CD4-positive, alpha-beta T cell (primary cell): Measurements from ENCODE around the gene GRIN2A. TPM values are rescaled to one million over a fixed set of nuclear protein-coding genes. Genes with fewer than 3 reads are reported as not detected.

Source experiments
- ATAC-seq: fragments of 200-7000 bp; cut with Tn5 transposase; one replicate; pipeline ENCODE4 v1.10.0; 2022; ENCODE audit warnings: mild to moderate bottlenecking; ENCODE audit not compliant: poor library complexity
- CTCF ChIA-PET: fragments of 350-600 bp; sonication (Branson Sonifier 250); formaldehyde crosslinking; loops from one replicate; lab custom pipeline; 2021; ENCODE audit warnings: antibody characterized with exemption, inconsistent platforms; lab: Charles Lee
- POLR2A ChIA-PET: fragments of 350-600 bp; sonication (Branson Sonifier 250); formaldehyde crosslinking; loops from one replicate; lab custom pipeline; 2021; ENCODE audit warnings: antibody characterized with exemption, inconsistent platforms; lab: Charles Lee
- DNase-seq, 14 experiments: peaks; one replicate each; pipeline ENCODE4 v3.0.0-alpha.2; 2013 to 2020; ENCODE audit warnings: mixed read lengths in 2 of 14
- H3K27ac ChIP-seq, 2 donors: one replicate each; pipeline versions ENCODE4 v1.5.1 to v1.7.0; 2013; ENCODE audit warnings: low read length in 2 of 2, low read depth in 1 of 2, mild to moderate bottlenecking in 1 of 2
- H3K27me3 ChIP-seq, 2 experiments: 1 replicate in 1 of 2; 2 replicates in 1 of 2; pipeline versions ENCODE4 v1.6.1 to v1.7.0; 2013; ENCODE audit warnings: low read length in 2 of 2, control low read depth in 1 of 2, mild to moderate bottlenecking in 1 of 2, moderate library complexity in 1 of 2; ENCODE audit not compliant: insufficient read depth in 2 of 2, control insufficient read depth in 1 of 2
- H3K36me3 ChIP-seq: one replicate; pipeline ENCODE4 v1.6.1; 2013; ENCODE audit warnings: low read length, control low read depth; ENCODE audit not compliant: insufficient read depth
- H3K4me1 ChIP-seq: one replicate; pipeline ENCODE4 v1.6.1; 2013; ENCODE audit warnings: low read length, control low read depth; ENCODE audit not compliant: insufficient read depth
- H3K4me3 ChIP-seq: one replicate; pipeline ENCODE4 v1.5.1; 2013; ENCODE audit warnings: mild to moderate bottlenecking, low read length, moderate library complexity
- H3K9me3 ChIP-seq, 2 experiments: 1 replicate in 1 of 2; 2 replicates in 1 of 2; pipeline versions ENCODE4 v1.6.1 to v1.7.0; 2013; ENCODE audit warnings: low read length in 2 of 2, mild to moderate bottlenecking in 2 of 2, control low read depth in 1 of 2, moderate library complexity in 1 of 2; ENCODE audit not compliant: control insufficient read depth in 1 of 2, insufficient read depth in 1 of 2
- H3K27ac Mint-ChIP-seq: one replicate; pipeline ENCODE4 v1.8.0; 2020; ENCODE audit warnings: mixed read lengths
- H3K27me3 Mint-ChIP-seq: one replicate; pipeline ENCODE4 v1.8.0; 2021; ENCODE audit warnings: mixed read lengths
- H3K36me3 Mint-ChIP-seq: one replicate; pipeline ENCODE4 v1.8.0; 2021; ENCODE audit warnings: low read depth, mixed read lengths
- H3K4me1 Mint-ChIP-seq: one replicate; pipeline ENCODE4 v1.8.0; 2021; ENCODE audit warnings: low read depth, mixed read lengths
- H3K4me3 Mint-ChIP-seq: one replicate; pipeline ENCODE4 v1.8.0; 2020; ENCODE audit warnings: mild to moderate bottlenecking, mixed read lengths
- H3K9me3 Mint-ChIP-seq: one replicate; pipeline ENCODE4 v1.8.0; 2020; ENCODE audit warnings: mixed read lengths
- intact Hi-C, 2 experiments: fragments of 100-400 bp; cut with DNase I in 1 of 2; cut with micrococcal nuclease in 1 of 2; formaldehyde crosslinking; loops; one replicate each; pipeline versions ENCODE4 v1.15.1 to v1.9.0; 2023 to 2025; cut with DNase I, micrococcal nuclease
- total RNA-seq, 174 experiments: library from RNA in 2 of 174; stranded (reverse) in 2 of 174; gene quantifications; one replicate each; pipeline ENCODE4 v1.2.3 and lab custom pipeline; 2021 to 2026
- TF ChIP-seq, protein P1 (sequence below): fragments of 200-600 bp; IDR thresholded peaks from one replicate; pipeline ENCODE4 v1.8.0; 2022; ENCODE audit warnings: antibody characterized with exemption, mild to moderate bottlenecking

Gene GRIN2A
- total RNA-seq, 2 experiments from 2014 or later = not detected

DNA sequence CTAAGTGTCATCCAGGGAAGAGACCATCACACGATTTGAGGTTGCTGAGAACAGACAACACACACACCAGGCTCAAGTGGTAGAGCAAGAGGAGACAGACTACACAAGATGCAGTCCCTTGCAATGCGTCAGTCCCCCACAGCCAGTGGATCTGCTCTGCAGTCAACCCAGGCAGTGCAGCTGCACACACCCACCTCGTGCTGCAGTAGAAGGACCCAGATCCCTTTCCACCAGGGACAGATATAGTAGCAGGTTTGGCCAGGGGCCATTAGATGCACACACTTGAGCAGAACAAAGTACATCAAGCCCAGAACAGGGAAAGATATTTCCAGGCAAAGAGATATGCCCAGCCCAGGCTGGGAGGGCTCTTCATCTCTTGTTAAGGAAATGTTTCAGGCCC lies 112.9 kb downstream of the GRIN2A start:
- Histone ChIP-seq H3K4me3 (no peak overlapping the region), H3K9me3 (no peaks in the 10 kb centered on the region), H3K27ac (no peak overlapping the region), H3K27me3 (no peaks in the 10 kb centered on the region), H3K36me3 (no peaks in the 10 kb centered on the region), H3K4me1 (no peaks in the 10 kb centered on the region)
- Mint-ChIP-seq H3K27me3 (peaks cover 10% of the 10 kb centered on the region), H3K36me3 (no peaks in the 10 kb centered on the region), H3K27ac (no peak overlapping the region), H3K4me1 (no peaks in the 10 kb centered on the region), H3K4me3 (no peak overlapping the region), H3K9me3 (peaks cover under 1% of the 10 kb centered on the region)
- ATAC-seq = no peak
- intact Hi-C loops = no loop called here
- POLR2A ChIA-PET = no interaction called here
- CTCF ChIA-PET = no interaction called here
- TF ChIP-seq, protein P1, sequence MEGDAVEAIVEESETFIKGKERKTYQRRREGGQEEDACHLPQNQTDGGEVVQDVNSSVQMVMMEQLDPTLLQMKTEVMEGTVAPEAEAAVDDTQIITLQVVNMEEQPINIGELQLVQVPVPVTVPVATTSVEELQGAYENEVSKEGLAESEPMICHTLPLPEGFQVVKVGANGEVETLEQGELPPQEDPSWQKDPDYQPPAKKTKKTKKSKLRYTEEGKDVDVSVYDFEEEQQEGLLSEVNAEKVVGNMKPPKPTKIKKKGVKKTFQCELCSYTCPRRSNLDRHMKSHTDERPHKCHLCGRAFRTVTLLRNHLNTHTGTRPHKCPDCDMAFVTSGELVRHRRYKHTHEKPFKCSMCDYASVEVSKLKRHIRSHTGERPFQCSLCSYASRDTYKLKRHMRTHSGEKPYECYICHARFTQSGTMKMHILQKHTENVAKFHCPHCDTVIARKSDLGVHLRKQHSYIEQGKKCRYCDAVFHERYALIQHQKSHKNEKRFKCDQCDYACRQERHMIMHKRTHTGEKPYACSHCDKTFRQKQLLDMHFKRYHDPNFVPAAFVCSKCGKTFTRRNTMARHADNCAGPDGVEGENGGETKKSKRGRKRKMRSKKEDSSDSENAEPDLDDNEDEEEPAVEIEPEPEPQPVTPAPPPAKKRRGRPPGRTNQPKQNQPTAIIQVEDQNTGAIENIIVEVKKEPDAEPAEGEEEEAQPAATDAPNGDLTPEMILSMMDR = no peak
- DNase-seq = no peak

DNA sequence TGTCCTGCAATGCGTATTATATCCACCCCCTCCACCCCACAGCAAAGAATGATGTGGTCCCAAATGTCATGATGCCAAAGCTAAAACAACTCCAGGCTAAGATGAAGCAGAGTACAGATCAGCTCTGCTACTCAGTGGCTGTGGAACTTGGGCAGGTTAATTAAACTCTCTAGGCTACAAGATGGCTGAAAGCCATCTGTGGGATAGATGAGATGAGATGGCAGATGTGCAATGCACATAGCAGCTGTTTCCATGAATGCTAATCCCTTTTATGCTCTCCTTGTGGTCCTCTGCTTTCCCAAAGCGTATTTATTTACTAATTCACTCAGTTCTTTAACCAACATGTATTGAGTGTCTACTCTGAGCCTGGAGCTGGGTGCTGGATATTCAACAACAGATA lies 114.4 kb downstream of the GRIN2A start:
- DNase-seq (no peak), ATAC-seq (no peak)
- ChIA-PET CTCF (no interaction called here), POLR2A (no interaction called here)
- Histone ChIP-seq H3K4me1 (no peaks in the 10 kb centered on the region), H3K9me3 (no peaks in the 10 kb centered on the region), H3K27ac (no peak overlapping the region), H3K36me3 (no peaks in the 10 kb centered on the region), H3K4me3 (no peak overlapping the region), H3K27me3 (no peaks in the 10 kb centered on the region)
- TF ChIP-seq, protein P1 = no peak
- Mint-ChIP-seq H3K4me3 (no peak overlapping the region), H3K27me3 (peaks cover 10% of the 10 kb centered on the region), H3K36me3 (no peaks in the 10 kb centered on the region), H3K4me1 (no peaks in the 10 kb centered on the region), H3K27ac (no peak overlapping the region), H3K9me3 (no peaks in the 10 kb centered on the region)
- intact Hi-C loops = no loop called here

DNA sequence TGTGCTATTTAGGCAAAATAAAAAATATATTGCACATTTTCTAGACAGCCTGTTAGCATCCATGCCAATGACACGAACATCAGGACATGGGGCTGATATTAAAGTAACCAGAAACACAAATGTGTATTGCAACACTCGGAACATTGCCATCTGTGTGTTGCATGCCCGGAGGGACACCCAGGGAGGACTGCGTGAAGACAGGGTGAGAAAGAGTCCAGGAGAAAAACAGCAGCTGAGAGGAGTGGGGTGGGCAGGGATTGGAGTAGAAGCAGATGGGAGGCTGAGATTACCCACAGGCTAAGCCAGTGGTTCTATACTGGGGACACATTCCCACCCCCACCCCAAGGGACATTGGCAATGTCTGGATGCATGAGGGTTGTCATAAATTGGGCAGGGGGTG lies 114.8 kb downstream of the GRIN2A start:
- no peaks in the 10 kb centered on the region for H3K4me1 Mint-ChIP-seq
- POLR2A ChIA-PET = no interaction called here

More for the DNA sequence above, 114.8 kb downstream of the GRIN2A start:
- Histone ChIP-seq H3K27me3 (no peaks in the 10 kb centered on the region), H3K9me3 (no peaks in the 10 kb centered on the region), H3K4me3 (no peak overlapping the region), H3K36me3 (no peaks in the 10 kb centered on the region), H3K27ac (no peak overlapping the region), H3K4me1 (no peaks in the 10 kb centered on the region)
- peaks cover 7% of the 10 kb centered on the region for H3K27me3 Mint-ChIP-seq
- no peak for ATAC-seq
- no peak for DNase-seq
- no peak overlapping the region for H3K4me3 Mint-ChIP-seq
- intact Hi-C loops = no loop called here
- no peaks in the 10 kb centered on the region for H3K9me3 Mint-ChIP-seq
- no peaks in the 10 kb centered on the region for H3K36me3 Mint-ChIP-seq
- TF ChIP-seq, protein P1 = no peak
- no peak overlapping the region for H3K27ac Mint-ChIP-seq
- CTCF ChIA-PET = no interaction called here
